NCI-H524 (cell line): ENCODE results near the gene CTRL.
"Not testable (repeated sequence)": the region's sequence is repeated elsewhere in the genome, so short reads cannot be mapped to it uniquely, and the experiment has no call there.

ENCODE experiments used
- DNase-seq, 2 experiments: peaks; one replicate each; lab custom pipeline; 2025; lab: John Stamatoyannopoulos, UW

CTRL gene

DNA sequence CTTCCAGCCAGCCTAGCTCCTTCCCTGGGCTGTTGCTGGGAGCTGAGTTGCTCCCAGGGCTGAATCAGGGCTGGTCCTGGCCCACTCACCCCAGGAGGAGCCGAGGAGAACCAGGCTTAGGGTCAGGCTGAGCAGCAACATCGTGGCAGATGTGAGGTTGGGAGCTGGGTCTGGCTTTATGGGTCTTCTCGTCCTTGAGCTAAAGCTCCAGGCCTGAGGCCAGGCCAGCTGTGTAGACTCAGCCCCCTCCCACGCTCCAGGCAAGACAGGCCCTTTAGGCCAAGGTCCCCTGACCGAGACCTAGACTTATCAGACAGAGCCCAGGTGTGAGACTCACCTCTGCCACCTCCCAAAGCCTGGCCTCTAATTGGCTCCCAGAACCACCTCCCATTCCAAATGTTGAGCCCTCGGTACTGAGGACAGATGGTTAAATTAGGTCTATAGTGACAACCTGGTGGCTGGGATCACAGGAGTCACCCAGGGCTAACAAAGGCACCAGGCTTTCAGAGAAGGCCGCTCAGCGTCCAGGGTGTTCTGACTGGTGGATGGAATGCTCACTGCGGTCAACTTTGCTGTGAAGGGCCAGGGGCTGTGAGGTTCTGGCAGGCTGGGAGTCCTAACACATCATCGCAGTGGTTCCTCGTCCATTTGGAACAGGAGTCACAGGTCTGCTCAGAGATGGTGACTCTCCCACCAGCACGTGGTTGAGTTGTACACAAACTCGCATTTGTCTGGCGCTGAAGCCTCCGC lies at the start of gene CTRL:
Gene CTRL (minus strand): TSS at position 151 of the 750 bp plus-strand sequence. CDS start 10 bp downstream, at position 141.
- no peak for DNase-seq

DNA sequence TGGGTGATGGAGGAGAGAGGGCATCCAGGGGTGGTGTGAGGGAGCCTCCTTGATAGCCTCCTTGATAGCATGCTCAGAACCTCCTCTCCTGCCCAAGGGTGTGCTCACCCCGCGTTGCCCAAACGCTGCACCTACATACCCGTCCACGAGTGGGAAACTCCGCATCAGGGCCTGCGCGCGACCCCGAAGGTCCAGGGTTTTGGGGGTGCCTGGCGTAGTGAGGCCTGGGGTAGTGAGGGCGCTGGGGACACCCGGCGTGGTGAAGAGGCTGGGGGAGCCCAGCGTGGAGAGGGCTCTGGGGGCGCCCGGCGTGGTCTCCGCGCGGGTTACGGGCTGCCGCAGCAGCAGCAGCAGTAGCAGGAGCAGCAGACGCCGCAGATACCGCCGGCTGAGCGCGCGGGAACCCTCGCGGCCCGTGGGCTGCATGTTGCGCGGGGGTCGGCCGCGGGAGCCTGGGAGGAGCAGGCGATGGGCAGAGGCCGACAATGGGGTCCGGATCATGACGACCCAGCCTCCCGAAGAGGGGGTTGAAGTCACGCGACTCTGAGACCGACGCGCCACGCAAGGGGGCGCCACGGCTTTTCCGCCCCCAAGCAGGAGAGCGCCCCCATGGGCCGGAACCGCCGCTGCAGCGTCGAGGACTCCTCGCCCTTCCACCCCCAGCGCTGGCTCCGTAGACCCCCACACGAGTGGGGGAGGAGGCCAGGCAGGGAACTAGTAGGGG lies 48.5 kb upstream of the CTRL start, which contains the start of gene DPEP3:
Gene DPEP3 (minus strand): TSS at position 545 of the 724 bp plus-strand sequence. CDS start 119 bp downstream, at position 426.
- no peak for DNase-seq

DNA sequence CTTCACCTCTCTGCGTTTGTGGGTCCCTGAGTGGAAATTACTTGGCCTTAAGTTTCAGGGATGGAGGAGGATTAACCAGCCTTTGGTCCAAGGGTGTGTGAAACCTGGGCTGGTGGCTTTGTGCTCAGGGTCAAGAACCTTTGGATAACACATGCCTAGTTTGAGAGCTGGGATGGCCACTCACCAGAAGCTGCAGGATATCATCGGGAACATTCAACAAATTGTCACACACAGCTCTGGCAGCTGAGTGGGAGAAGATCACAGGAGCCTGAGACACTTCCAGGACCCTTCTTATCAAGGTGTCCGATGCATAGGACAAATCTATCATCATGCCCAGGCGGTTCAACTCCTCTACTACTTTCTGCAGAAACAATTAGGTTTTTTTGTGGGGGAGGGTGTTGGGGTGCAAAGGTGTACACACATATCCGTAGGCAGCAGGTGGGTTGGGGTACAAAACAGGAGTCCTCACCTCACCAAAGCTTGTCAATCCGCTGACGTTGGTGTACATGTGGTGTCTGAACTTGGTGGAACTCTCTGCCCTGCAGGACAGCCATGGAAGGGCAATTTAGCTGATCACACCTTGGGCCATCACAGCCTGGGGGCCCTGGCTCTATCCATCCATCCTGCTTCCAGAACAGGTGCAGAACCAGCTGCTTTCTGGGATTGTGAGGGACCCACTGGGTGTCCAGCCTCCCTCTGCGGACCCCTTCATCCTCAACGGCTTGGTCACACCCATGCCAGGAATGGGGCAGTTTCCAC lies 46.0 kb upstream of the CTRL start:
- DNase-seq, result no peak

DNA sequence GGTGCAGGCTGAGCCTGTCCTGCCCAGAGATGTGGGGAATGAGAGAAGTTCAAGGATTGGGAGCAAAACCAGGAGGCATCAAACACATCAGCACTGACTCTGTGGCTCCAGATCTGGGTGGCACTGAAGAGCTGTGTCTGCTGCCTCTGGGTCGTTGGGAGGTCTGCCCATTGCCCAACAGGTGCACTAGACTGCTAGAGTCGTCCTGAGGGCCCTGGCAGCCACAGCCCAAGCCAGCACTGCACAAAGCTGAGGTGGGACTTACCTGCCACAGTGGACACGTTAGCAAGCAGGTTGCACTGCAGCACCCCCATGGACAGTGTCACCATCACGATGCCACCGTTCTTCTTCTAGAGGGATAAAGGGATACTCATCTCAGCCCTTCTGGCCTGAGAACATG lies 45.3 kb upstream of the CTRL start:
- no peak for DNase-seq

DNA sequence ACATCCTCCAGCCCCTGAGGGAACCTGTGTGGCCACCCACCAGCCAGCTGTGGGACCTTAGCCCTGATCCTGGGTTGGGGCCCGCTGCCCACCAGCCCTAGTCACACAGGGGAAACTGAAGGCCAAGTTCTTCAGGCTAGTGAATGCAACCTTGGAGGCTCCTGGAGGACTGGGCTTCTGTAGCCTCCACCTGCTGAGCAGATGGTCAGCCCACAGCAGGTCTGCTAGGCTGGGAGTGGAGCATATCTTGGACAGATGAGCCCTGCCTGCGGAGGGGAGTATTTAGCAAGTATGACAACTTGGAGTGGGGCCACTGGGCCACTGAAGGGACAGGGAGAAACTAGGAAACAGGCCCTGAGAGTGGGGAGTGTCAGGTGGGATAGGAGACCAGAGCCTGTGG lies 44.5 kb upstream of the CTRL start:
- peak in 1 of 2 experiments; percentile 27 for DNase-seq

DNA sequence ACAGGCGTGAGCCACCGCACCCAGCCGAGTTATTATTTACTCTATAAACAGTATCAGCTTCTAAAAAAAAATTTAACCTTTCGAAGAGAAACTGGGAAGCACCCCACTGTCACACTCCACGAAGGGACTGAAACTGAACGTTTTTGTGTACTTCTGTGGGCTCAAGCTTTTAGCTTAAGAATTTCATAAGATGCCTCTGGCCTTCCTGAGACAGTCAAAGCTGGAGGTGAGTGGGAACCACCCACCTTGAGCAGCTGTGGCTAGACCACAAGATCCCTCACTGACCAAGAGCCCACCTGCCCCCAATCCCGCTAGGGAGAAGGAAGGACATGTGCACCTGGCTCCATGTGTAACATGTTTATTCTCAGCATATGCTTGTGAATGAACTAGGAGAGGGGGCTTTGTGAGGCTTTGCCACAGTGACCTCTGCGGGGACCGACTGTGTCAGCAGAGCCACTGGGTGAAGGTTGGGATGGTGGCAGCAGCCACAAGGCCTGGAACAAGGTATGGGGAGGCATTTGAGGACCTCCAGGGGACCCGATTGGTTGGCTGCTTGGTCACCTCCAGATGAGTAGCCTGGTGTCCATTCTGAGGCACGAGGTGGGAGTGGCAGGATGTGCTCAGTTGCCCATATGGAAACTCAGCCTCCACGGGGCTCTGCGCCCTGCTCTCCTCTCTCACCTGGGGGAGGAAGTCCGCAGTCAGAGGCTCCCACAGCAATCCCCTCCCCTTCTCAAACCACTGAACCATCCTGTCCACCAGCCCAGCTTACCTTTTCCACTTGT lies 43.9 kb upstream of the CTRL start:
- DNase-seq, result no peak

DNA sequence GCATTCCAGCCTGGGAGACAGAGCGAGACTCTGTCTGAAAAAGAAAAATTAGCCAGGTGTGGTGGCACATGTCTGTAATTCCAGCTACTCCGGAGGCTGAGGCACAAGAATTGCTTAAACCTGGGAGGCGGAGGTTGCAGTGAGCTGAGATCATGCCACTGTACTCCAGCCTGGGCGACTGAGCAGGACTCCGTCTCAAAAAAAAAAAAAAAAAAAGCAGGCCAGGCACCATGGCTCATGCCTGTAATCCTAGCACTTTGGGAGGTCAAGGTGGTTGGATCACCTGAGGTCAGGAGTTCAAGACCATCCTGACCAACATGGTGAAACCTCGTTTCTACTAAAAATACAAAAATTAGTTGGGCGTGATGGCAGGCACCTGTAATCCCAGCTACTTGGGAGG lies 40.6 kb upstream of the CTRL start:
- DNase-seq, result not testable (repeated sequence)

DNA sequence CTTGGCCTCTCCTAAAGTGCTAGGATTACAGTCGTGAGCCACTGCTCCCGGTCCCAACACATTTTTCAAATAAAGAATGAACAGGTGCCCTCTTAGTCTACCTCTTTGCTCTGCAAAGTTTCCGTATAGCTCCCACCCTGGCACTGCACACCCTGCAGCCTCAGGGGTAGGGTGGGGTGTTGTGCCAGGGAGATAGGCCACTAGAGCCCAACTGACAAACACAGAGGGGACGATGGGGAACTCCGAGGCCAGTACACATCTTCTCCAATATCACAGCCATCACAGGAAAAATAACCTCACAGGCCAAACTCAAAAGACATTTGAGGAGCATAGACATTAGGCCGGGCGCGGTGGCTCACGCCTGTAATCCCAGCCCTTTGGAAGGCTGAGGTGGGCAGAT lies 39.4 kb upstream of the CTRL start:
- DNase-seq, result no peak

DNA sequence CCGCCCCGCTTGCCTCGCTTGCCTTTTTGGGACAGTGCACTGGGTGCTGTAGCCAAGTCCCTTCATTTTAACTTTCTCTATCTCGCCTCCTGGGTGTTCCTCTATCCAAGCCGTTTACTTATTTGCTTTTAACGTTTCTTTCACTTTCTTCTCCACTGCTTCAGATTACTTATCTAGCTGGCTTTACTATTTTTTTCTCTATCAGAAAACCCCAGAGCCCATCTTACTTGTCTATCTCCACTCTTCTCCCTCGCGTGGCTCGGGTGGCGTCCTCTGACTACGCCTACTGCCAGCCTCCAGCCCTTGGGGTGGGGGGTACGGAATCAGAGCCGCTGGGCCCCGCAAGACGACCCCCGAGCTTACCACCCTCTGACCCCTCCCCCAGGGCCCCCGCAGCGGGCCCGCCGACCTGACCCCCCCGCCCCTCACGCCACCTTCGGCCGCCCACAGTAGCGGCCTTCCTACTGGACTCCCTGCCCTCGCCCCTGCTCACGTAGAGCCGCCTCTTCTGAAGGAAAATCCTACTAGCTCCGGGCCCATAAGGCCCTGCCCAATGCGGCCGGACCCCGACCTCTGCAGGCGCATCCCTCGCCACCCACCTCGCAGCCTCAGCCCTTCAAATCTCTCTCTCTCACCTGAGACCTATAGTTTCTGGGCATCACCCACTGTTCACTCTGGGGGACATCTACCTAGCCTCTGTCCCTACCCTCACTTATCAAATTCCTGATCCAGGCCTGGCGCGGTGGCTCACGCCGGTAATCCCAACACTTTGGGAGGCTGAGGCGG lies 37.8 kb upstream of the CTRL start:
- DNase-seq, result no peak

DNA sequence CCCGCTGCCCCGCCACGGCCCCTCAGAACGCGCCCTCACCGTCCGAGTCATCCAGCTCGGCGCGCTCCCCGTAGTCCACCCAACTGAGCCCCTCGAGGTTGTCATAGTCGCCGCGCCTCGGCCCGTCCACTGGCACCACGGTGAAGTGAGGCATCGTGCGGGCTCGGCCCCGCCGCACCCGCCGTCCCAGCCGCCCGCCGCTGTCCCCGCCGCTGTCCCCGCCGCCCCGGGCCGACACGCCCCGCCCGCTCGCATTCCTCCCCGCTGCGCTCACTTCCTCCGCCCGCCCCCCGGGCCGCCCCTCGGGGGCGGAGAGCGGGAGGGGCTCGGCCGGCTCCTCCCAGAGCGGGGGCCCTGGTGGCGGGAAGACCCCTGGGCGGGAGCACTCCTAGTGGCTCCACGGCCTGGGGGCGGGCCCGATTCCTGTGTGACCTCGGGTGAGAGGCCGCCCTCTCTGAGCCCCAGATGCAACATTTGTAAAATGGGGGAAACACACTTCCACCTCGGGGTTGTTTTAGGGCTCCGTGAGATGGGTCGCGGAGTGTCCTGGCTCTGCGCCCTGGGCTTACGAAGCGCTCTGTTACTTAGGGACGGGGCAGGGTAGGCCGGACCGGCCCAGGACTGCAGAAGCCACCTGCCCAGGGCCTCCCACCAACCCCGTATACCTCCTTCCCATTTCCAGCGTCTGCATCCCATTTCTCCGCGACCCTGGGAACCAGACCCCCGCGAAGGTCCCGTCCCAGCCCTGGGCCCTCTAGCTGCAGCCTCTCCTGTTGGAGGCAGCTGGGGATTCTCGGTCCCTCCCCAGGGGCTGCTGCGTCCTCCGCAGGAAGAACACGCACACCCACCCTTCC lies 37.0 kb upstream of the CTRL start, which contains the start of gene SLC12A4:
Gene SLC12A4 (minus strand): TSS at position 238 of the 854 bp plus-strand sequence. CDS start 84 bp downstream, at position 154.
- DNase-seq, result peak in 1 of 2 experiments; percentile 51

DNA sequence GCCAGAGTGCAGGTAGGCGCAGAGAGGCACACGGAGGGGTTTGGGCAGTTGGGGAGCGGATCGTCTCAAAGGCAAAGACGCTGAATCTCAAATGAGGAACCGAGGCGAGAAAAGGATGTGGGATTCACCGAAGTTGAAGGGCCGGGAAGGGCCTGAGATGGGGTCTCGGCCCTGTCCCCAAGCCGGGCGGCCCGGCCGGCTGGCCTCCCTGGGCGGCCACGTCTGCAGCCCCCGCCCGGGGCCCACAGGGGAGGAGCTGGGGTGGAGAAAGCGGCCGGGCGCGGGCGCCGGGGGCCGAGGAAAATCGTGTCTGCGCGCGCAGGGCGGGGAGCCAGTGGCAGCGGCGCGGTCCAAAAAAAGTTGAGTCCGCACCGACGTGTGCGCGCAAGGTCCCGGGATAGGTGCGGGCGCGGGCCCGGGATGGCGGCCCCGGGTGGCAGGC lies 36.3 kb upstream of the CTRL start:
- DNase-seq, result no peak

DNA sequence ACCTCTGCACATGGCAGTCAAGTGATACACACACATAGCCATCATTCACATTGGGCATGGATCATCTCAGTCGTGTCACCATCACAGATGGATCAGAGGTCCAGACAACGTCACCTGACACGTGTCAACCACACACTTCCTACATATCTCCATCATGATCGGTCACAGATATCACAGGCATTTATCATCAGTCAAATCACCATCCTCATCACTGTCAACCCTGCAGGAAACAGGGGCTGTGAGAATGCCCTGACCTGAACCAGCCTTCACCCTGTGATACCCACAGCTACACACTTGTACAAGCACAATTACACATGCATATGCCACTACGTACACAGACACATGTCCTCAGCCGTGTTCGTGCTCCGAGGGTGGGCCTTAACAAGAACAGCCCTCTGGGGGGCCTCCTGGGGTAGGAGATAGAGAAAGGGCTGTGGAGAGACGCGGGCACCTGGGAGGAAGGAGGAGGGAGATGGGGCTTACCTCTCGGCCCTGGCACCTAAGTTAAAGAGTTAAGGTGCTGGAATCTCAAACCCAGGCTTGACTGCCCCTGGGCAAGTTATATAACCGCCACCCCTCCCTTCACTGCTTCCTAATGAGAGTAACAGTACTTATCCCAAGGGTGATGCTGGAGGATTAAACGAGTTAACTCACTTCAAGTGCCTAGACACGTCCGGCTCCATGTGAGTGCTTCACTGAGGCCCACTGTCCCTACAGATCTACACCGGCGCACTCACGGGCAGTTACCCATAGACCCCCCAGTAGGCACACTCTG lies 35.7 kb upstream of the CTRL start:
- DNase-seq, result peak; percentile 46 to 70

DNA sequence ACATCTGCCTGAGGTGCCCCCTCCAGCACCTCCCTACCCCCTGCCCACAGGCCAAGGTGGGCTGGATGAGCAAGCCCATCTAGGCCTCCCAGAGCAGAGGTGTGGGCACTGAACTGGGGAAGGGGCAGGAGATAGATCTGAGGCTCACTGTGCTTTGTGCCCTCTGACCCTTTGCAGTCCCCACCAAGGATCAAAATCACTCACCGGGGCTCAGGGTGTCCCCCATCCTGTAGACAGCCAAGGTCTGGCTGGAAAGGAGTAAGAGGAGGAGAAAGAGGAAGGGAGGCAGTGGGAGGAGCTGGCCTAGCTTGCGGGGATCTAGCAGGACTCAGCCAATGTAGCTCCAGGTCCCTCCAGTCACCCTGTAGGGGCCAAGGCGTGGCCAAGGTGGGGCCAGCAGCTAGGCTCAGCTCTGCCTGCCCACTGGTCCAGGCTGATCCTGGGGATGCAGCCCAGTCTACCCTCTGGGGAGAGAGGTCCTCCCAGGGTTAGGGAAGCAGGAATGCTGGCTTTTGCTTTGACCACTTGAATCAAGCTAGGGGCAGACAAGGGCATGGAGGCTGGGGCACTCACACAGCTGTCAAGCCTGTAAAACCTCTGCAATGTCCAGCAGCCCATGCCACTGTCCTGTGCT lies 35.0 kb upstream of the CTRL start:
- DNase-seq, result no peak

DNA sequence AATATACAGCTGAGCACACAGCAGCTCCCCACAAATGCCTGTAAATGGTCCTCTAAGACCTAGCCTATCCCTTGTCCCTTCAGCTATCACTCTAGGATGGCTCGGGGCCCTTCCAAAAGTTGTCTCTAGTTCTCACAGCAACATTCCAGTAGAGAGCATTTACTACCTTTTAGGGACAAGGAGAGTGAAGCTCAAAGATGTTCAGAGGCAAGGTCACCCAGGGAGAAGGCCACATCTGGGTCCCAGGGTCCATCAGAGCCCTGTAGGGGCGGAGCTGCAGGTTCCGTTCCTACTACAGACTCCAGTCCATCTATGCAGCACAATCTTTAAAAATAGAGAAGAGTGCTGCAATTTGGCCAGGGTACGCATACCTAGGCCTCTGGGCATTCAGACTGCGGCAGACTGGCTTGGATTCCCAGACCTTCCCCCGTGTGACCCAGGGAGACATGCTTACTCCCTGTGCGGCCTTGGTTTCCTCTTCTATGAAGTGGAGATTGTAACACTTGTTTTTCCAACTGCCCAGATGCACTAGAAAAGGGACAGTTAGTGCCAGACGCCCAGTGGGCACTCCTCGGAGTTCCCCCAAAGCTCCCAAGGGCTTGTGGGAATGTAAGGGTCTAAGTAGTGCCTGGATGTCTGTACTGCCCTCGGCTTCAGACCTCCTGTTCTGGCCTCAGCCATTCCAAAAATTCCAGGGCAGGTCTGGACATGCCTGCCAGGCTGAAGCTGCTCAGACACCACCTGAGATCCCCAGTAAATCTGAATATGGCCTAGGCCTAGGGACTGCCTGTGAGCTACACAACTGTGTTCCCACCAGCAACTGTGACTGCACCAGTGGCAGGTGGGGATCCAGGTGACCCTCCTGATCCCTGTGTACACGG lies 34.2 kb upstream of the CTRL start:
- DNase-seq, result no peak

DNA sequence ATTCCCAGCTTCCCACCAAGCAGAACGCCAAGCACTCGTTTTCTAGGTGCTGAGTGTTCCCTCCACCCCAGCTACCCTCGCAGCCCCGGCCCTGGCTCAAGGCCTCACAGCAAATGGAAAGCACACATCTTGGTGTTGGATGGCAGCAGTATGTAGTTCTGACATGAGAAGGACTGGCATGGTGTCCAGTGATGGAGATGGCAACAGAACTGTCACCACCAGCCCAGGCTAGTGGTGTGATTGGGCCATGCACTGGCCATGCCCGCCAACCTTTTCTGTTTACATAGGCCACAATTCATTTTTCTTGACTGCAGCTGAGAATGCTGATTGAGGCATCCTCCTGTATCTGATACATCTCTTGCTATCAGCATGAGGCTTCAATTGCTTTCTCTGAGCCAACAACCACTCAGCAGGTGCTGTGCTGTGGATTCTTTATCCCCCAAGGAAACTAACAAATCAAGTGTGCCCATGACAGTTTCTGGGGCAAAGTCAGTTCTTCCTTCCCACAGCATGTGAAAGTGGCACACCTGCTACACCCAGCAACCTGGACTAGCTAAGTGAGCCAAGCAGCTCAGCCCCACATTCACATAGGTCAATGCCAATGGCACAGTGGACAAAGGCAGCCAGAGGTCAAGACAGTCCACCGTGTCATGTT lies 32.9 kb upstream of the CTRL start:
- DNase-seq, result no peak

DNA sequence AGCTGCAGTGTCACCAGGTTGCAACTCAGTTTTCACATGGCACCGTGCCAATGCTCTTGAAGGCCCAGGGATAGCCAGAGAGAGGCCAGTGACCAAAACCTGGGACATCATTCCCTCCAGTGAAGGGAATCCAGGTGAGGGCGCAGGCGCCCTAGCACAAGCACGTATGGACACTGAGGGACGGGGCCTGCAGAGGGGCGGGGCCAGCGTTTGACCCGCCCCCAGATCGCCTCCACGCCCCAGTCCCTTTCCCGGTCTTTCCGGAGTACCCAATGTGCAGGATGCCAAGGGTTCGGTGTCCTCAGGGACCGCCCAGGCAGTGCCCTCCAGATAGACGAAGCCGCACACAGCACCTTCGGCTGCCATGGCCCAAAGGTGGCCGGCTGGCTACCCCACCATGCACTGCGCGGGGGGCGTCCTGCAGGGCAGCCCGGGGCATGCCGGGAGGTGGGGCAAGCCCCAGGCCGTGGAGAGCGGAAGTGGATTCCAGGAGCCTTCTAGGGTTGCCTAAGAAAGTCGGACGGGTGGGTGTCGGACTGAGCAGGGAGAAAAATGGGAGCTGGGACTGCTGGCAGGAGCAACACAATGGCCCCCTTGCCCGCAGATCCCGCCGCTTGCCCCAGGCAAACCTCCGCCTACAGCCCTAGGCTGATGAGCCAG lies 32.1 kb upstream of the CTRL start:
- no peak for DNase-seq
